H9 (cell line): ENCODE data around the gene KMT2B. TPM values are rescaled to one million over a fixed set of nuclear protein-coding genes. Genes with fewer than 3 reads are reported as not detected.

Experiments used
- DNase-seq: peaks from one replicate; pipeline ENCODE4 v3.0.0-alpha.2; 2017
- H2AFZ ChIP-seq: one replicate; pipeline ENCODE4 v1.6.1; 2013; ENCODE audit warnings: mild to moderate bottlenecking, low read length, control low read depth, moderate library complexity
- H2AK5ac ChIP-seq: 2 replicates; pipeline ENCODE4 v1.6.1; 2013; ENCODE audit warnings: low read length, control low read depth, mixed read lengths; ENCODE audit not compliant: insufficient read length
- H2BK120ac ChIP-seq: one replicate; pipeline ENCODE4 v1.6.1; 2013; ENCODE audit warnings: low read depth, mild to moderate bottlenecking, low read length, control low read depth, inconsistent platforms; ENCODE audit not compliant: poor library complexity, severe bottlenecking
- H2BK12ac ChIP-seq: 2 replicates; pipeline ENCODE4 v1.6.1; 2013; ENCODE audit warnings: low read length, control low read depth, mixed read lengths, low read depth; ENCODE audit not compliant: insufficient read length
- H2BK15ac ChIP-seq: 2 replicates; pipeline ENCODE4 v1.6.1; 2013; ENCODE audit warnings: low read depth, low read length, control low read depth
- H2BK20ac ChIP-seq: one replicate; pipeline ENCODE4 v1.6.1; 2013; ENCODE audit warnings: low read depth, mild to moderate bottlenecking, low read length, control low read depth, inconsistent platforms; ENCODE audit not compliant: poor library complexity, severe bottlenecking
- H2BK5ac ChIP-seq: 2 replicates; pipeline ENCODE4 v1.6.1; 2013; ENCODE audit warnings: low read length, control low read depth, mixed read lengths; ENCODE audit not compliant: insufficient read length
- H3K14ac ChIP-seq: 2 replicates; pipeline ENCODE4 v1.6.1; 2013; ENCODE audit warnings: low read length, control low read depth; ENCODE audit not compliant: insufficient read depth
- H3K18ac ChIP-seq: 2 replicates; pipeline ENCODE4 v1.6.1; 2013; ENCODE audit warnings: low read depth, mild to moderate bottlenecking, mixed read lengths, low read length, control low read depth; ENCODE audit not compliant: insufficient read length
- H3K23ac ChIP-seq: 2 replicates; pipeline ENCODE4 v1.6.1; 2013; ENCODE audit warnings: low read length, control low read depth, mixed read lengths, low read depth; ENCODE audit not compliant: insufficient read length
- H3K23me2 ChIP-seq: 2 replicates; pipeline ENCODE4 v1.6.1; 2013; ENCODE audit warnings: low read depth, mild to moderate bottlenecking, mixed read lengths, low read length, control low read depth; ENCODE audit not compliant: insufficient read length, poor library complexity, severe bottlenecking
- H3K27ac ChIP-seq: 2 replicates; pipeline ENCODE4 v1.5.1; 2013; ENCODE audit warnings: low read length, control low read depth, mixed read lengths, low read depth; ENCODE audit not compliant: insufficient read length
- H3K27me3 ChIP-seq: 2 replicates; pipeline ENCODE4 v1.6.1; 2013; ENCODE audit warnings: low read length, control low read depth, inconsistent platforms; ENCODE audit not compliant: insufficient read depth
- H3K4ac ChIP-seq: 2 replicates; pipeline ENCODE4 v1.6.1; 2013; ENCODE audit warnings: low read depth, mild to moderate bottlenecking, control low read depth, inconsistent platforms, low read length, moderate library complexity
- H3K4me1 ChIP-seq: 2 replicates; pipeline ENCODE4 v1.6.1; 2013; ENCODE audit warnings: low read length, control low read depth, inconsistent platforms; ENCODE audit not compliant: insufficient read depth
- H3K4me2 ChIP-seq: 2 replicates; pipeline ENCODE4 v1.6.1; 2013; ENCODE audit warnings: low read length, control low read depth, mixed read lengths; ENCODE audit not compliant: insufficient read length, insufficient read depth
- H3K56ac ChIP-seq: 2 replicates; pipeline ENCODE4 v1.6.1; 2013; ENCODE audit warnings: low read depth, mild to moderate bottlenecking, mixed read lengths, low read length, control low read depth; ENCODE audit not compliant: insufficient read length
- H3K79me1 ChIP-seq: 2 replicates; pipeline ENCODE4 v1.6.1; 2013; ENCODE audit warnings: low read depth, mild to moderate bottlenecking, moderate library complexity, low read length, control low read depth, inconsistent platforms; ENCODE audit not compliant: insufficient read depth, poor library complexity, severe bottlenecking
- H3K79me2 ChIP-seq: 2 replicates; pipeline ENCODE4 v1.6.1; 2013; ENCODE audit warnings: low read length, control low read depth, inconsistent platforms; ENCODE audit not compliant: insufficient read depth
- H3K9ac ChIP-seq: 2 replicates; pipeline ENCODE4 v1.6.1; 2013; ENCODE audit warnings: low read length, control low read depth, mixed read lengths; ENCODE audit not compliant: insufficient read length; ENCODE audit errors: extremely low read depth
- H3K9me3 ChIP-seq: one replicate; pipeline ENCODE4 v1.6.1; 2013; ENCODE audit warnings: low read depth, low read length, inconsistent platforms; ENCODE audit not compliant: control insufficient read depth
- H3T11ph ChIP-seq: one replicate; pipeline ENCODE4 v1.6.1; 2013; ENCODE audit warnings: mild to moderate bottlenecking, low read length, control low read depth, inconsistent platforms
- H4K20me1 ChIP-seq: one replicate; pipeline ENCODE4 v1.6.1; 2013; ENCODE audit not compliant: control insufficient read depth, insufficient read length, insufficient read depth
- H4K5ac ChIP-seq: 2 replicates; pipeline ENCODE4 v1.6.1; 2013; ENCODE audit warnings: low read depth, mild to moderate bottlenecking, mixed read lengths, low read length, control low read depth; ENCODE audit not compliant: insufficient read length
- H4K8ac ChIP-seq: replicated peaks from 2 replicates; pipeline ENCODE4 v1.6.1; 2013; ENCODE audit warnings: low read length, control low read depth, mixed read lengths, low read depth; ENCODE audit not compliant: insufficient read length
- H4K91ac ChIP-seq: 2 replicates; pipeline ENCODE4 v1.6.1; 2013; ENCODE audit warnings: low read depth, mild to moderate bottlenecking, moderate library complexity, mixed read lengths, low read length, control low read depth; ENCODE audit not compliant: insufficient read length
- H3K27ac Mint-ChIP-seq, 3 experiments: 2 replicates in 2 of 3; 3 replicates in 1 of 3; pipeline ENCODE4 v1.8.0; 2020 to 2021; ENCODE audit warnings: mixed read lengths in 3 of 3, mild to moderate bottlenecking in 1 of 3, moderate library complexity in 1 of 3
- H3K27me3 Mint-ChIP-seq: 2 replicates; pipeline ENCODE4 v1.8.0; 2021; ENCODE audit warnings: low read depth, mild to moderate bottlenecking, moderate library complexity, mixed read lengths
- H3K36me3 Mint-ChIP-seq, 3 experiments: 2 replicates in 2 of 3; 3 replicates in 1 of 3; pipeline ENCODE4 v1.8.0; 2020 to 2021; ENCODE audit warnings: low read depth in 3 of 3, mixed read lengths in 3 of 3; ENCODE audit not compliant: insufficient read depth in 1 of 3
- H3K4me1 Mint-ChIP-seq, 2 experiments: 2 replicates each; pipeline ENCODE4 v1.8.0; 2020; ENCODE audit warnings: mixed read lengths in 2 of 2
- H3K4me3 Mint-ChIP-seq, 2 experiments: 2 replicates in 1 of 2; 3 replicates in 1 of 2; pipeline ENCODE4 v1.8.0; 2020 to 2021; ENCODE audit warnings: mild to moderate bottlenecking in 2 of 2, mixed read lengths in 2 of 2, moderate library complexity in 1 of 2
- H3K9me3 Mint-ChIP-seq, 2 experiments: 2 replicates in 1 of 2; 3 replicates in 1 of 2; pipeline ENCODE4 v1.8.0; 2020; ENCODE audit warnings: mild to moderate bottlenecking in 2 of 2, mixed read lengths in 2 of 2, moderate library complexity in 1 of 2
- WGBS: extraction: QIAGEN DNeasy Blood & Tissue Kit; methylation state at CpG from one replicate; pipeline ENCODE4 v1.1.7; 2013; ENCODE audit warnings: missing lambda C conversion rate, low lambda C conversion rate, mixed read lengths; ENCODE audit not compliant: insufficient read length; ENCODE audit errors: extremely low coverage; 5-methylcytosine and 5-hydroxymethylcytosine counted together
- total RNA-seq: library from RNA; stranded (reverse); gene quantifications from 2 replicates; pipeline ENCODE4 v1.2.1, GENCODE V29; 2021
- TF ChIP-seq, protein P1 (sequence below): fragments of 200-600 bp; sonication (generic); conservative IDR thresholded peaks from 3 replicates; pipeline ENCODE4 v1.8.0; 2021; ENCODE audit warnings: antibody characterized with exemption, mild to moderate bottlenecking

Gene KMT2B
- total RNA-seq, 1 experiment from 2014 or later = 47.7 TPM

DNA sequence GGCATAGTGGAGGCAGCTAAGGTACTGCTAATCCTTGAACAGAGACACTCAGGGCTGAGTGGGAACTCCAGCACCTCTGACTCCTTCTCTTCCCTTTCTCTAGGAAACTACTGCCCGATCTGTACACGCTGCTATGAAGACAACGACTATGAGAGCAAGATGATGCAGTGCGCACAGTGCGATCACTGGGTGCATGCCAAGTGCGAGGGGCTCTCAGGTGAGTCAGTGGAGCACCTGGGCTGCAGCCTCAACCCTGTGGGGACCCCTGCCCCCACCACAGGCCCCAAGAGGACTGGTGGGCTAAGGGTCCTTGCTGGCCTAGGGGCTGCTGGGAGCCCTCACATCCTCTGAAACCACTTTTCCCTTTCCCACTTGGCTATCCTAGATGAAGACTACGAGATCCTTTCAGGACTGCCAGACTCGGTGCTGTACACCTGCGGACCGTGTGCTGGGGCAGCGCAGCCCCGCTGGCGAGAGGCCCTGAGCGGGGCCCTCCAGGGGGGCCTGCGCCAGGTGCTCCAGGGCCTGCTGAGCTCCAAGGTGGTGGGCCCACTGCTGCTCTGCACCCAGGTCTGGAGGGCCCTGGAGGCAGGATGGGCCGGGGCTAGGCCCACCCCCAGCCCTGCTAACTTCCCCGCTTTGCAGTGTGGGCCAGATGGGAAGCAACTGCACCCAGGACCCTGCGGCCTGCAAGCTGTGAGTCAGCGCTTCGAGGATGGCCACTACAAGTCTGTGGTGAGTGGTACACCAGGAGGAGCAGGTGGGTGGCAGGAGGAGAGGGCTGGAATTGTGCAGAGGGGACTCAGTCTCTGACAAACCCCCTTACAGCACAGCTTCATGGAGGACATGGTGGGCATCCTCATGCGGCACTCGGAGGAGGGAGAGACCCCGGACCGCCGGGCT, 9.5 kb downstream of the KMT2B start:
- no peaks in the 10 kb centered on the region for H3K9me3 ChIP-seq
- H3K79me1 ChIP-seq = no peaks in the 10 kb centered on the region
- H2BK15ac ChIP-seq = no peak overlapping the region
- H3K4ac ChIP-seq = no peak overlapping the region
- no peak overlapping the region for H3K4me2 ChIP-seq
- no peak overlapping the region for H3K18ac ChIP-seq
- no peak overlapping the region for H3K9ac ChIP-seq
- H3K27ac ChIP-seq = no peak overlapping the region
- H3K23me2 ChIP-seq = no peaks in the 10 kb centered on the region
- H2AK5ac ChIP-seq = no peak overlapping the region
- Mint-ChIP-seq H3K4me3 (no peak overlapping the region), H3K9me3 (no peaks in the 10 kb centered on the region), H3K27ac (no peak overlapping the region), H3K4me1 (no peaks in the 10 kb centered on the region), H3K36me3 (peaks cover 67 to 94% (median 92%) of the 10 kb centered on the region in 3 experiments), H3K27me3 (no peaks in the 10 kb centered on the region; the same call in 1 of the 2 replicates)
- no peak overlapping the region for H2BK120ac ChIP-seq
- no peak overlapping the region for H4K91ac ChIP-seq
- H2BK12ac ChIP-seq = no peak overlapping the region
- no peak overlapping the region for H3K14ac ChIP-seq
- H4K5ac ChIP-seq = no peak overlapping the region
- no peak overlapping the region for H3K56ac ChIP-seq
- H3K27me3 ChIP-seq = no peaks in the 10 kb centered on the region
- no peak overlapping the region for H3K23ac ChIP-seq
- H3K4me1 ChIP-seq = no peaks in the 10 kb centered on the region
- H2BK20ac ChIP-seq = no peak overlapping the region
- TF ChIP-seq, protein P1, sequence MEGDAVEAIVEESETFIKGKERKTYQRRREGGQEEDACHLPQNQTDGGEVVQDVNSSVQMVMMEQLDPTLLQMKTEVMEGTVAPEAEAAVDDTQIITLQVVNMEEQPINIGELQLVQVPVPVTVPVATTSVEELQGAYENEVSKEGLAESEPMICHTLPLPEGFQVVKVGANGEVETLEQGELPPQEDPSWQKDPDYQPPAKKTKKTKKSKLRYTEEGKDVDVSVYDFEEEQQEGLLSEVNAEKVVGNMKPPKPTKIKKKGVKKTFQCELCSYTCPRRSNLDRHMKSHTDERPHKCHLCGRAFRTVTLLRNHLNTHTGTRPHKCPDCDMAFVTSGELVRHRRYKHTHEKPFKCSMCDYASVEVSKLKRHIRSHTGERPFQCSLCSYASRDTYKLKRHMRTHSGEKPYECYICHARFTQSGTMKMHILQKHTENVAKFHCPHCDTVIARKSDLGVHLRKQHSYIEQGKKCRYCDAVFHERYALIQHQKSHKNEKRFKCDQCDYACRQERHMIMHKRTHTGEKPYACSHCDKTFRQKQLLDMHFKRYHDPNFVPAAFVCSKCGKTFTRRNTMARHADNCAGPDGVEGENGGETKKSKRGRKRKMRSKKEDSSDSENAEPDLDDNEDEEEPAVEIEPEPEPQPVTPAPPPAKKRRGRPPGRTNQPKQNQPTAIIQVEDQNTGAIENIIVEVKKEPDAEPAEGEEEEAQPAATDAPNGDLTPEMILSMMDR = no peak
- H2AFZ ChIP-seq = no peak overlapping the region
- no peak overlapping the region for H3T11ph ChIP-seq
- DNase-seq = no peak
- H4K20me1 ChIP-seq = no peaks in the 10 kb centered on the region
- no CpG with 5 or more reads among the region's 25 CpGs for WGBS
- no peak overlapping the region for H2BK5ac ChIP-seq
- no peaks in the 10 kb centered on the region for H3K79me2 ChIP-seq
- H4K8ac ChIP-seq = no peak overlapping the region
